GM19467 (cell line): ENCODE results near the gene CACNG4.

Experiments
- ATAC-seq: cut with Tn5 transposase; IDR thresholded peaks from one replicate; pipeline ENCODE4 v1.9.1; 2021; ENCODE audit warnings: mild to moderate bottlenecking, moderate library complexity; ENCODE audit not compliant: unreplicated experiment

Gene CACNG4

DNA sequence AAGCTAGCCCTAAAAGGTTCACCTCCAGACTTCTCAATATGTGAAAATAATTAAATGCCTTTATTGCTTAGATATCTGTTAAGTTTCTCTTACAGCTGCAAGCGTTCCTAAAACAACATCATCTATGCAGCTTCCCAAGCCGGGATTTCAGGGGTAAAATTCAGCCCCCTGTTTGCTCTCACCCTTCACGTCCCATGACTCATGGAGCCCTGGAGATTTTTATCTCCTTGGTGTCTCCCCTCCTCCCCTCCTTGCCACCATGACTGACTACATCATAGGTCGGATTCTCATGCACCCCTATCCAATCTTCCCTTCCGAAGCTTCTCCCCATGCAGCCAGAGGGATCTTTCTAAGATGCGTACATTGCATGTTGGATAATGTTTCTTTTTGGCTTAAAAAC is 21.0 kb upstream of the CACNG4 start:
- no peak for ATAC-seq

DNA sequence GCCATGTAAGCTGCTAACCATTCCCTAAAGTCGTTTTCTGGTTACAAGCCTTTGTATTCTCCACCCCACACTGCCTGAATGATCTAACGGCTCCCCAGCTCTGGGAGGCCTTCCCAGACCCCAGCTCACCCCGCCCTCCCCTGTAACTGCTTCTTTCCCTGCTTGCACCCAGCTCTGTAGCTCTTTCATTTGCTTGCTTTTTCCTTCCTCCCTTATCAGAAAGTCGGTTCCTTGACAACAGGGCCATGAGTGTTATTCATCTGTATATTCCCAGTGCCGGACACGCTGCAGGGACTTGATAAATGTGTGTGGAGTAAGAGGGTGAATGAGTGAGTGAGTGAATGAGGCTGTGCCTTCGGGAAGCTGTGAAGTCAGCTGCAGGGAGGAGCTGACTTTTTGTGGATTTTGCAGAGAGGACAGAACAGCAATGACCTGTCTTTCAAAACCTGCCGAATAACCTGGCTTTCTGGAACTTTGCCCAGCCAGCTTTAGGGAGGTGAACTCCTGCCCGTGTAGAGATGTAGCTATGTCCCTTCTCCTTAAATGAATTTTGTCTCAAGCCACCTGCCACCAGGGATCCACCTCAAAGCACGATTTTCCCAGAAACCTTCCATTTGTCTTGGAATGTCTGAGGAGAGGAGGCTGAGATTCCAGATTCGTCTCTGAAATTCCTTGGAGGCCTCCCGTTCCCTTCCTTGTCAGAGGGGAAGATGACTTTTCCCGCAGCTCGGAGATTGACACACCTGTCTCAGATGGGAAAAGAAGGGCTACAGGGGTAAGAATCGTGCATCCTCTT is 20.0 kb upstream of the CACNG4 start:
- ATAC-seq: no peak

DNA sequence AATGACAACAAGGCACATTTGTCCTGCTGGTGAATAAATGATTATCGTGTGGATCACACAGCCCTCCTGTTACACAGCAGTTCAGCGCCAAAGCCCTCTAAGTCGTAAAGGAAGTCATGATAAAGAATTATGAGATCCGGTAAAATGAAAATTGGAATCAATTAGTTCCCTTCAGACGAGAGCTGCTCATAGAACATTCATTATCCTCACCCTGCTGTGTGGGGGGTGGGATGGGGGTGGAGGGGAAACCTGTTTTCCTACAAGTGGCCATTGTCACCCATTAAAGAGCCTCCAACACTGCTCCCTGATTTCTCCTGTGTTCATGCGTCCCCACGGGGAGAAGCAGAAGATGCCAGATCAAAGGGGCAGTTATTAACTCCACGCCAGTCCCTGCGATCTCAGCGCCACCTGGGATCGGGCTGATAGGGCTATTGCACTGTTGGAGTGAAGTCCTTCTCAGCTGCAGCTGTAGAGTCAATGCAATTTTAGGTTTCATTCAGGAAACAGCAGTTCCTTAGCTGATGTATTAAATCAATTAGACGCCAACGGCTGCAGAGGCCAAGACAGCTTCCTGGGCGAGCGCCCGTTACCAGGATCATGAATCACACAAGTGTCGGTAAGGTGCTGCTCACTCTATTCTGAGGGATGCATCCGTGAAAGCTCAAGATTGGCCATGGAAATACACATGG is 19.2 kb upstream of the CACNG4 start:
- no peak for ATAC-seq

DNA sequence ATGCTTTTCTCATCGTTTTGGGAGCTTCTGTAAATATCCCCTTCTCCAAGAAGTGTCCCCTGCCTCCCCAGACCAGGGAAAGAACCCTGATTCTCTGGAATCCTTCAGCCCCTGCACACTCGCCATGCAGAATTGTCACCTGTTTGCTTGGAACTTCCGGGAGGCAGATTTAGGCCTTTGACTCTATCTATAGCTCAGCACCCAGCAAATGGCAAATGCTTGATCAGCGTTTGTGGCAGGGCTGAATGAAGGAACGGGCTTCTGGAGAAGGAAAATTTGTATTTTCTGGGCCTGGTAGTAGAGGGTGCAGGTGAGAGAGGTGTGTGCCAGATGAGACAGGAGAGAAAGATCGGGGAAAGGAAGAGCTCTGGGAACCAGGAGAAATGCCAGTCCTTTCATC is 18.3 kb upstream of the CACNG4 start:
- no peak for ATAC-seq

GRCh38 chr17:66947311-66947710 is 17.2 kb upstream of the CACNG4 start:
- no peak for ATAC-seq

DNA sequence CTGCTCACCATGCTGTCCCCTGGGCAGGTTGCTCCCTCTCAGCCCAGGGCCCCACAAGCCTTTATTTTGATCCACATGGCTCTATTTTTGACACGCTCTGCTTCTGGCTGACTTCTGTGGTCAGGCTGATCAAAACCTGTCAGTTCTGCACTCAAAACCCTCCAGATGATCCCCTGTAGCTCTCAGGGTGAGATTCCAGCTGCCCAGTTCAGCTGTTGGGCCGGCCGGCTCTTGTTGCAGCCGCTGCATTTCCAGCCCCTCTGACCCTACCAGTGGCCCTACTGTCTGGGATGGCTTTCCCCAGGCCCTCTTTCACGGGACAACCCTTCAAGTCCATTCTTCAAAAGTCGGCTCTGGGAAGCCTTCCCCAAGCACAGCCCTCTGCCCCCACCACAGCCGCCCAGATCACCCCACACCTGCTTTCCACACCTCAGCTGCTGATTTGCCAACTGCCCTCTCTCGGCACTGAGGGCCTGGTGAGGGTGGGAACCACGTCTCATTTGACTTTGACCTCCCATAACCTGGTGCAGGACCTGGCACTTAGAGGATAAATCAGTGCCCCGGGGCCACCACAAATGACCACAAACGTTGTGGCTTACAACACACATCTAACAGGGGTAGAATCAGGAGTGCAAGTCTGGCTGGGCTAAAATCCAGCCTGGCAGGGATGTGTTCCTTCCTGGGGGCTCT is 16.3 kb upstream of the CACNG4 start:
- ATAC-seq: no peak

DNA sequence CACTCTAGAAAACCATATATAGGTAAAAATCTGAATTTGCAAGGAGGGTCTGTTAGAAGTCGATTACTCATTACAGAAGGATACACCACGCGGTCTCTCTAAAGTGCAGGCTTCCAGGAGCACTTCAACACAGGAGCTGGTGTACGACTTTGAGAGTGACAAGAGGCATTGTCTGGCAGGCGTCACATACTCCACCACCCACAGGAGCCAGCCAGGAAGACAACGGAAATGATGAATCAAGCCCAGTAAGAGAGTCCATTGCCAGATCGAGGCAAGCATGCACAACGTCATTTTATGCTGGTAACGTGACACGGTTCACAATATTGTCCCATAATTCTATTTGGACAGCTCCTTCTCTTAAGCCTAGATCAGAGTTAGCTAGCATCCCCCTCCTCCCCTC is 15.0 kb upstream of the CACNG4 start:
- ATAC-seq: no peak

GRCh38 chr17:66950325-66950724 is 14.2 kb upstream of the CACNG4 start:
- no peak for ATAC-seq

GRCh38 chr17:66950886-66951604 is 13.5 kb upstream of the CACNG4 start:
- no peak for ATAC-seq

DNA sequence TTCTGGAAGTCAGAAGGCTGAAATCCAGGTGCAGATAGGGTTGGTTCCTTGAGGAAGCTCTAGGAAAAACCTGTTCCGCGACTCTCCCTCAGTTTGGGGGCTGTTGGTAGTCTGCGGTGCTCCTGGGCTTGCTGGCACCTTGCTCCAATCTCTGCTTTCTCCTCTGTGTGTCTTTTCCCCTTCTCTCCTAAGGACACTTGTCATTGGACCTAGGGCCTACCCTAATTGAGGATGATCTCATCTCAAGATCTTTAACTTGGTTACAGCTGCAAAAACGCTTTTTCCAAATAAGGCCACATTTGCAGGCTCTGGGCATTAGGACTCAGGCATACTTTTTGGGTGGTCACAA is 12.9 kb upstream of the CACNG4 start:
- ATAC-seq: no peak

DNA sequence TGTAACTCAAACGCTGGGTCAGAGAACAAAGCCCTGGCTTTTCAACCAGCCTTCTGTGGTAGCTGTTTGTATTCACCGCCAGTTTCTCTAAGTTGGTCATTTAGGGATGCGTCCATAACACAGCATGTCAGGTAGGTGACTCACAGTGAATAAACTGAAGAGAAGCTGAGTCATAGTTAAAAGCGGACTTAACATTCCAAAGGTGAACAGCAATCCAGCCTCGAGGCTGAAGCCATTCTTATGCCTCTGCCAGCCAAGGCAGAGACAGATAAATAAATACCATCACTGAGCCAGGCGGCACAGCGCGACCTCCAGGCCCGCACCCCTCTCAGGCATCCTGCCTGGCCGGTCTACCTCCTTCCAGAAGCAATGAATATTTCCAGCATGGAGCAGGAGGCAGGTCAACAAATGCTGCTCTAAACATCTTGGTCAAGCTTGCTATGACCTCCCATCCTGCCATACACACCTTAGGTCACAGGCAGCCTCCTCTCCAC is 12.4 kb upstream of the CACNG4 start:
- no peak for ATAC-seq

GRCh38 chr17:66952681-66953629 is 11.6 kb upstream of the CACNG4 start:
- no peak for ATAC-seq

DNA sequence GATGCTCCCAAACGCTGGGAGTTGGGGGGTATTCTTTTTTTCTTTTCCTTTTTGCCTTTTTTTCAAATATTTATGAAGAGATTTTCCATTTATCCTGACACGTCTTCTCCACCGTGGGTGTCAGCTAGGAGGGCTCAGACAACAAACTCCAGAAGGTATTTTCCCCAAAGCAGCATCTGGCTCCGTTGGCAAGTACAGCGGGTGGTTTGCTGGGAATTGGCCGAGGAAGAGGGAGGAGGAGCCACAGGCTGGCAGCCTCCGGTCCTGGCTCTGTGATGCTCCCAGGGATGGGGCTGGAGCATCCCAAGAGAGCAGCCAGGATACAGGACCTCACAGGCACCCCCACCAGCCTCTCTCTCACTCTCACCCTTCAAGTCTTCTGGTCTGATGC is 10.9 kb upstream of the CACNG4 start:
- no peak for ATAC-seq

DNA sequence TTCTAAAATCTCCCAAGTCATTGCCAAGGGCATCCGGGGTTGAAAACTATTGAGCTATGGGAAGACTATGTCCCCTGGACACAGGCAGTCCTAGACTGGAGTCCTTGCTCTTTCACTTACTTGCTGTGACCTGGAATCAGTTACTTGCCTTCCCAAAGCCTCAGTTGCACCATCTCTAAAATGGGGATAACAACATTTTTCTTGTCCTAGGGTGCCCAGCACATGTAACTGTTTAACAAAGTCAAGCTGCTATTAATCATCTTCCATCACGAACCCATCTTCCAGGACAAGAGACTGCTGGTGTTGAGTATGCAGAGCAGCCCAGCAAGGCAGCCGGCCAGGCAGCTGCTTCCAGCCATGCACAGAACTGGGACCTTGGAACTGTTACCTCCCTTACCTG is 9.9 kb upstream of the CACNG4 start:
- ATAC-seq: no peak

DNA sequence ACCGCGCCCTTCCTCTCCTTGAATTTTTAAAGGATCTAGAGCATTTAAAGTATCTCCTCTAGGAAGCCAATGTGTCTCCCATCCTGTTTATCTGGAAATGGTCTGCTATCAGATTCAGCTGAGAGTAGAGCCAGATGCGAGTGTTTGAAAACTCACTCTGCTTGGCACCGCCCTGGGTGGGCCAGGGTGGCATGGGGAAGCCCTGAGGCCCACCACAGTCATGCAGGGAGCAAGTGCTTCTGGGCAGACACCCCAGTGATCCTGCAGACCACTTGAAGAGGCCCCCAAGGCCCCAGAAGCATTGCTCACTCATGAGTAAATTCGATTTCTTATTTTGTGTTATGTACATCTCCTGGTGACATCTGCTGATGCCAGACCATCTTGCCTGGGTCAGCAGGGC is 8.7 kb upstream of the CACNG4 start:
- ATAC-seq: no peak

- no peak for ATAC-seq
These were observed 7.6 kb upstream of the CACNG4 start for GRCh38 chr17:66956941-66957340.

DNA sequence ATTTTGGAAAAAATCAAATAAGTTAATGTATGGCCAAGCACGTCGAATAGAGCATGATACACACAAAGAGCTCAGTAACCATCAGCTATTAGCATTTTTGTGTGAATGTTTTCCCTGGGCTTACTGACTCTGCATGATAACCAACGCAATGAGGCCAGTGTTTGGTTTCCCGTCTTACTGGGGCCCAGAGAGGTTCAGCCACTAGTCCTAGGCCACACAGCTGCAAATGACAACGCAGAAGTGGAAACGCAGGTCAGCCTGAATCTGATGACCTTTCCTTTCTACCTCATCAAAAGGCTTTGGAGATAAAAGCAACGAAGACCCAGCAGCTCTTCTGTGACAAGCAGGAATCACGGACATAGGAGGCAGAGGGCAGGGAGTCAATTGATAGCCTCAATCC is 7.2 kb upstream of the CACNG4 start:
- ATAC-seq: no peak

GRCh38 chr17:66957951-66958579 is 6.4 kb upstream of the CACNG4 start:
- no peak for ATAC-seq

GRCh38 chr17:66959641-66960375 is 4.7 kb upstream of the CACNG4 start:
- ATAC-seq: no peak
